Fibroblast of peridontal ligament (primary cell): ENCODE measurements around the gene CDKN2C.
A peak's percentile ranks its signal among the peaks of the same experiment; 100 is the strongest.
"Not testable (repeated sequence)": the region's sequence is repeated elsewhere in the genome, so short reads cannot be mapped to it uniquely, and the experiment has no call there.

Experiments
- DNase-seq: peaks from one replicate; pipeline ENCODE4 v3.0.0-alpha.2; 2010; ENCODE audit errors: extremely low read depth

Gene CDKN2C

GRCh38 chr1:50969611-50970508 is at the start of gene CDKN2C:
CDKN2C (plus strand) TSS chr1:50970245; CDS start chr1:50970369, 124 bp downstream.
- DNase-seq: peak; percentile 92

GRCh38 chr1:50920409-50920808 is 49.6 kb upstream of the CDKN2C start:
- DNase-seq: no peak

DNA sequence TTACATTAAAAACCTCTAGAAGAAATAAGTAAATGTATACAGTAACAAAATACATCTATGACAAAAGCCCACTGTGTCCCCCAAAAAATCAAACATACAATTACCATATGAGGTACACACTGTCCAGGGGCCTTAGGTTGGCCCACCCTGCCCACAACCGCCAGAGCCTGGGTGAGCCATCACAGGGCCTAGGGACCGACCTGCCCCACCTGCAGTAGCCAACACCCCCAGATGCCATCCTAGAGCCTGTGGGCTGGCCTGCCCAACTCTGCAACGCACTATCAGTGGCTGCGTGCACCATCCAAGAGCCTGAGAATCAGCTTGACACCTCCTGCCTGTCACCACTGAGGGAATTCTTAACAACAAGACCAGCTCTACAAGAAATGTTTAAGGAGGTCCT is 49.0 kb upstream of the CDKN2C start:
- DNase-seq: no peak

DNA sequence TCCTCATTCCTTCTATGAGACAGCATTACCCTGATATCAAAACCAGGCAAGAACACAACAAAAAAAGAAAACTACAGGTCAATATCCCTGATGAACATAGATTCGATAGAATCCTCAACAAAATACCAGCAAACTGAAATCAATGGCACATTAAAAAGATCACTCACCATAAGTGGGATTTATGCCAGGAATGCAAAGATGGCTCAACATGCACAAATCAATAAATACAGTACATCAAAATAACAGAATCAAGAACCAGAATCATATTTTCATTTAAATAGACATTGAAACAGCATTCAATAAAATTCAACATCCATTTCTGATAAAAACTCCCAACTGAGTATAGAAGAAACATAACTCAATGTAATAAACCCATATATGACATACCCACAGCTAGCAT is 46.5 kb upstream of the CDKN2C start:
- DNase-seq: no peak

DNA sequence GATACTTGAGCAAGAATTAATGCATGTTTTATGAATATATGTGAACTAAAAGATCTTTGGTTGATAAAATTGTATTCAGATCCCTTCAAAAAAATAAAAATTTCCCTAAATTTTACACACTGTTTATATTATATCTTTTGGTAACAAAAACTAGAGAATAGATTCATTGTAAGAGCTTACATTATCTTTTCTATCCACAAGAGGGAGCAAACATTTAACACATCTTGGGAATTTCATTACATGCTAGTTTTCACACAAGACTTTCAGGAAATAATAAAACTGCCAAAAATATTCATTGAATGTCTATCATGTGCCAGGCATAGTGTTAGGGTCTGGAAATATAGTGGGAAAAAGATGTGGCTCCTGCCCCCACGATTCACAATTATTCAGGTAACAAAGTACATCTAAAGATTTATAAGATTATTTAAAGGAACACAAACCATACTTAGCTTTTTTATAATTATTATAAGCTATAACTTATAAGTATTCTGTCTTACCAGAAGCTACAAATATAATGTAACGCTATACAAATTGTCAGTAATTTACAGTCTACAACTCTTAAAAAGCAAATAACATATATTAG is 40.6 kb upstream of the CDKN2C start:
- peak; percentile 78 for DNase-seq

DNA sequence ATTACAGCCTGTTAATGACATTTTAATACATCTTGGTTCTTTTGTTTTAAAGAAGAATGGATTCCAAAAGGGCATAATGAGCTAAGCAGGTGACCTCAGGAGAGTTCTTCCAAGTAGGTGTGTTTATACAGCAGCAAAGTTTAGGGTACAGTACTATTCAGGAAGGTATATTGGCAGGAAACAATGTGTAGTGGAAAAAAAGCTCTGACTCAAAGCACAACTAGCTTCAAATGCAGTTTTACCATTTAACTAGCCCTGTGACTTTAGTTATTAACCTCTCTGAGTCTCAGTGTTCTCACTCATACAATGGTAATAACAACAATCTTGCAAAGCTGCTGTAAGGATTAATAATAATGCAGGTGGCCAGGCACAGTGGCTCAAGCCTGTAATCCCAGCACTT is 39.9 kb upstream of the CDKN2C start:
- DNase-seq: no peak

DNA sequence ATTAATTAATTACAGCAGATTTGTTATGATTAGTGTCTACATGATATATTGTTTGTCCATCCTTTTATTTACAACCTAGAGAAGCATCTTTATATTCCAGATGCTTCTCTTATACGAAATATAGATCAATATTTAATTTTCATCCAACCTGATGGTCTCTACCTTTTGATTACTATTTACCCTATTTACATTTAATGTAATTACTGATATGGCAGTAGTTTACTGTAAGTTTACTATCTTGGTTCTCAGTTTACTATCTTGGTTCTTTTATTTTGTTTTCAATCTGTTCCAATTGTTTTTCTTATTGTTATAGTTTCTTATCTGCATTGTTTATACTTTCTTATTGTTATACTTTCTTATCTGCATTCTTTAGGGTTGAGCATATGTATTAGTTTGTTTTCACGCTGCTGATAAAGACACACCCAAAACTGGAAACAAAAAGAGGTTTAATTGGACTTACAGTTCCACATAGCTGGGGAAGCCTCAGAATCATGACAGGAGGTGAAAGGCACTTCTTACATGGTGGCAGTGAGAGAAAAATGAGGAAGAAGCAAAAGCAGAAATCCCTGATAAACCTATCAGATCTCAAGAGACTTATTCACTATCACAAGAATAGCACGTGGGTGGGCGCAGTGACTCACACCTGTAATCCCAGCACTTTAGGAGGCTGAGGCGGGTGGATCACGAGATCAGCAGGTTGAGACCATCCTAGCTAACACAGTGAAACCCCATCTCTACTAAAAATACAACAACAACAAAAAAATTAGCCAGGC is 38.9 kb upstream of the CDKN2C start:
- DNase-seq: no peak

DNA sequence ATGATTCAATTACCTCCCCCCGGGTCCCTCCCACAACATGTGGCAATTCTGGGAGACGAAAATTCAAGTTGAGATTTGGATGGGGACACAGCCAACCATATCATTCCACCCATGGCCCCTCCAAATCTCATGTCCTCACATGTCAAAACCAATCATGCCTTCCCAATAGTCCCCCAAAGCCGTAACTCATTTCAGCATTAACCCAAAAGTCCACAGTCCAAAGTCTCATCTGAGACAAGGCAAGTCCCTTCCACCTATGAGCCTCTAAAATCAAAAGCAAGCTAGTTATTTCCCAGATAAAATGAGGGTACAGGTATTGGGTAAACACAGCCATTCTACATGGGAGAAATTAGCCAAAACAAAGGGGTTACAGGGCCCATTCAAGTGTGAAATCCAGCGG is 38.0 kb upstream of the CDKN2C start:
- DNase-seq: not testable (repeated sequence)

DNA sequence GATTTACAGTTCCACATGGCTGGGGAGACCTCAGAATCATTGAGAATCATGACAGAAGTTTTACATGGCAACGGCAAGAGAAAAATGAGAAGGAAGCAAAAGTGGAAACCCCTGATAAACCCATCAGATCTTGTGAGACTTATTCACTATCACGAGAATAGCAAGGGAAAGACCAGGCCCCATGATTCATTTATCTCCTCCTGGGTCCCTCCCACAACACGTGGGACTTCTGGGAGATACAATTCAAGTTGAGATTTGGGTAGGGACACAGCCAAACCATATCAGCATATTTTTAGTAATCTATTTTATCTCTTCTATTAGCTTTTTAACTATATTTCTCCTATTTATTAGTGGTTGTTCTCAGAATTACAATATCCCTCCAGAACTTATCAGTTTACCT is 36.3 kb upstream of the CDKN2C start:
- not testable (repeated sequence) for DNase-seq

DNA sequence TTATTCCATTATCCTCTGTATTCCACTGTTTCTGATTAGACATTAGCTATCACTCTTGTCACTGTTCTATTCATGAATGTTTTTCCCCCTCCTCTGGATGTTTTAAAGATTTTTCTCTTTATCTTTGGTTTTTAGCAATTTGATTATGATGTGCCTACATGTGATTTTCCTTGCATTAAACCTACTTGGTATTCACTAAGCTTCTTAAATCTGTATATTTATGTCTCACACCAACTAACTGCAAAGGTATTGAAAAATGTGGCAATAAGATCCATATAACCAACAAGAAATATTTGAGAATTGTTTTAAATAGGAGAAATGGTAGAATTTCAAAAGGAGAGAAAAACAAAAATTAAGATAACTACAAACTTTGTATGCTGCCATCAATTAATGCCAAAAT is 35.2 kb upstream of the CDKN2C start:
- no peak for DNase-seq

DNA sequence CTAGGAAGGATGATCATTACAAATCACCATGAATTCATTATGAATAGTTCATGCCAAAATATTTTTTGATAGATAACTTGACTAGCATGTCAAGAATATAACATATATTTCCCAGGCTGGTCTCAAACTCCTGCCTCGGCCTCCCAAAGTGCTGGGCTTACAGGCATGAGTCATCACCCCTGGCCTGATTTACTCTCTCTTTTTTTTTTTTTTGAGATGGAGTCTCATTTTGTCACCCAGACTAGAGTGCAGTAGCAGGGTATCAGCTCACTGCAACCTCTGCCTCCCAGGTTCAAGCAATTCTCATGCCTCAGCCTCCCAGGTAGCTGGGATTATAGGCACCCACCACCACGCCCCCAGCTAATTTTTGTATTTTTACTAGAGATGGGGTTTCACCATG is 34.8 kb upstream of the CDKN2C start:
- not testable (repeated sequence) for DNase-seq

DNA sequence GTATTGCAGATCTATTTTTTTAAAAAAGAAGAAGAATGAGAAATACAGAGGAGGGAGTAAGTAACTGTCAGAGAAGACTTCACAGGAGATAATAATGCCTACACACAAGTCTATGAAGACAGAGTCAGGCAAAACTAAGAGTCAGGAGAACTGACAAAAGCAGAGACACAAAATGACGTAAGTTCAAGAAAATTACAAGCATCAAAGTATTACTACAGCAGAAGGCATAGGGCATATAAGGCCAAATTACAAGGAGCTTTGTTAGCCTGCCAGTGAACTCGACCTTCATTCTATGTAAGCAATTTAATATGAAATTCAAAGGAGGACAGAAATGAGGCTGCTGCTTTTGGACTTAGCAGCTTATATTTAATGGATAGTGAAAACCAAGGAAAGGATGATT is 33.7 kb upstream of the CDKN2C start:
- DNase-seq: peak; percentile 63

GRCh38 chr1:50940291-50940690 is 29.8 kb upstream of the CDKN2C start:
- no peak for DNase-seq

DNA sequence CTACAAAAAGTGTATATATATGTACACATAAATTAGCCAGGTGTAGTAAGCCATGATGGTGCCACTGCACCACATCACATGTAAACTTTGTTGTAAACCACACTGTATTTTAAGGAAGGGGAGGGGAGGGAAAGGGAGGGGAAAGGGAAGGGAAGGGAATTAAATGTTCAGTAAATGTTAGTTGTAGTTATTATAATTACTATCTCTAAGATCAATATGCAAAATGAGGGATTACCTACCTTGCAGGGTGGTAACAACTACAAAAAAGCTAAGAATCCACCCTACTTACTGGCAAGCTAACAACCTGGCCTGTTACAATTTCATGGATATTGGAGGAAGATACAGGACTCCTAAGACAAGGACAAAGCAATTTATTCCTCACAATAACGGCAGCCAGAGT is 27.7 kb upstream of the CDKN2C start:
- no peak for DNase-seq

GRCh38 chr1:50949286-50949982 is 20.6 kb upstream of the CDKN2C start:
- no peak for DNase-seq

- DNase-seq: no peak
Measured at GRCh38 chr1:50950396-50950795, 19.6 kb upstream of the CDKN2C start.

- DNase-seq: not testable (repeated sequence)
Measured at GRCh38 chr1:50952566-50952965, 17.5 kb upstream of the CDKN2C start.

GRCh38 chr1:50955116-50955515 is 14.9 kb upstream of the CDKN2C start:
- no peak for DNase-seq

DNA sequence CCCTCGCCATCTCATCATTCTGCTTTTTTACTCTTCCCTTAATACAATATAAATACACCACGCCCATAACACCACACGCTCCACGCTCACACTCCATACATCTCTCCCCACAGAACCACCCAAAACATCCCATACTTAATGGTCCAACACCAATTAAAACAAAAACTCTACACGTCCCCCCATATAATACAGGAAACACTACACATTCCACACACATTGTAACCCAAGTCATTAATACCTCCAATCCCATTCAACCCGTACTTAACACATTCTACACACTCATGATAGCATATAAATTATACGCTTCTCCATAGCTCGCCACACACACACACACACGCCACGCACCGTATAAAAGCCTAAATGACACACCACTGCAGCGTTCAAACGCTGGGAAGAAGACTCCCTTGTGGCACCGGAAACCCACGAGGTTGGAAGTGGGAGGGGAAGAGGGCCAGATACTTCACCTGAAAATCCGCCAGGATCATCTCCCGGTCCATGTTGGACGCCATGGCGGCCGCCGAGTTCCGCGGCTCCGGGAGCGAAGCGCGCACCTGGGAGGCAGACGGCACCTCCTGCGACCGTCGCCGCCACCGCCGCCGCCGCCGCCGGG is 10.6 kb upstream of the CDKN2C start:
- peak; percentile 33 for DNase-seq

DNA sequence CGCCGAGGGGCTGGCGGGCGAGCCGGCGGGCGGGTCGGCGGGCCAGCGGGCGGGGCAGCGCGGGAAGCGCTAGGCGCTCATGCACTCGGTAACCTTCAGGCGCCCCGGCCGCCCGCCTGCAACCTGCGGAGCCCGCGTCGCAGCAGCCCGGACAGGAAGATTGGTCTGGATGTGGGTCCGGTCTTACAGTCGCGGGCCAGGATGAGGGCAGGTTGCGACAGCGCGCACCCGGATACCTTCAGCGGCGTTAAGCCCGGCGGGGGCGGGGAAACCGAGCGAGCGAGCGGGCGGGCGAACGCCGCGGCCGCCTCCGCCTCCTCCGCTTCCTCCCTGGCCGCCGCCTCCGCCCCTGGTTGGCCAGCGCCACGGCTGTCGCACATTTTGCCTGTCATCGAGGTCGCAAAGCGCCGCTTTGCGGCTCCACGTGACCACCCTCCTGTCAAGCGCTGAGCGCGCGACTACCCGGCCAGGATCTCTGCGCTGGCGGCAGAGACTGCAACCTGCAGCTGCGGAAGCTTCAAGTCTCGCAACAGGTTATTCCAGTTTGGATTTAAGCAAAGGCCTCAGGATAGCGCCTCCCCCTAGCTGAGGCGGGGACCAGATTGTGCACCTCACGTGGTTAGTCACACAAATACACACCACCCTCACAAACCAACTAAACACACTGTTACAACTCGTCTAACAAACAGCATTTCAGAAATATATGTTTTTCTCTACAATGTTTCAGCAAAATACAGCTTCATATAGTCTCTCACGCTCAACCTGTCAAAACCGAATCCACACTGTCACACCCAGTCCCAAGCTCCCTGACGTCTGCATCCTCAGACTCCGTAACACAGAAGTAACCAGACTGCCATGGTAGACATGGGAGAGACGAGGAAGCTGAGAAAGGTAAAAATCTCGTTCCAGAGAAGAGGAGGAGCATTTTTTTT is 9.9 kb upstream of the CDKN2C start, which contains the start of gene FAF1:
TSS of gene FAF1 (minus strand) at position 355 of the 932 bp plus-strand sequence. CDS start 456 bp downstream, outside the sequence.
- DNase-seq: peak; percentile 94
